HG03439 (cell line): ENCODE data around the gene ZNF444.
"Not testable (repeated sequence)": the region's sequence is repeated elsewhere in the genome, so short reads cannot be mapped to it uniquely, and the experiment has no call there.

Experiments used
- ATAC-seq: cut with Tn5 transposase; IDR thresholded peaks from one replicate; pipeline ENCODE4 v1.9.1; 2021; ENCODE audit warnings: mild to moderate bottlenecking, moderate library complexity; ENCODE audit not compliant: unreplicated experiment

Gene ZNF444

DNA sequence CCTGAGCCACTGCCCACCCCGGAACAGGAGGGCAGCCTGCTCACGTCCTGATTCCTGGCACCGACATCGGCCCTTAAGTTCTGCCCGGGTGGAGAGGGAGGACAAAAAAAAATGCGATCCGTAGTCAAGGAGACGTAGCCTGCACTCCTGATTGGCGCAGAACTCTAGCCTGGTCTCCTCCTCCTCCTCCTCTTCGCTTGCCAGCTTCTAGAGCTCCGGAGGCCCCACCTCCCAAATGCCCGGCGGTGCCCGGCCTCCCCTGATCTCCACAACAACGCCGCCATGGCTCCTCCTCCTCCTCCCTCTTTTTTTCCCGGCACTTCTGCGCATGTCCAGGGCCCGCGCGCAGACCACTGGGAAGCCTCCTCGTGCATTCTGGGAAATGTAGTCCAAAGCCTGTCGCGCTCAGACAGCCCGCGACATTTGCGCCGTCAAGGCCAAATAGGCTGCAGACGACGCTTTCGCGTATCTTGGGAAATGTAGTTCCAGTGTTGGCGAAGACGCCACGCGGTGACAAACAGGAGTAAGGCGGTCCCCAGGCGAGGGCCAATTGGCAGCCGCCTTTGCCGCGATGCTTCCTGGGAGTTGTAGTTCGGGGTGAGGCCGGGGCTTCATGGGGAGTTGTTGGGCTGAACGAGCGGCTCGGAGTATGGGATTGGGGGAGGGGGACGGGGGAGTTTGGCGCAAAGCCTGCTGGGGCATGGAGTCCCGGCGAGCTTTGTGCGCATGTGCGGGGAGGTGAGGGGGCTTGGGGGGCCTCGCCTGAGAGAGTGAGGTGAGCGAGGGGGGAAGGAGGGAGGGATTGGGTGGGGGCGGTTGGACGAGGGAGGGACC is at the start of gene ZNF444:
ZNF444 (plus strand) TSS at position 705 of the 834 bp plus-strand sequence. CDS start 5,625 bp downstream, outside the sequence.
- ATAC-seq: peak; percentile 91

GRCh38 chr19:56091751-56092546 is 49.1 kb upstream of the ZNF444 start:
- ATAC-seq: no peak

DNA sequence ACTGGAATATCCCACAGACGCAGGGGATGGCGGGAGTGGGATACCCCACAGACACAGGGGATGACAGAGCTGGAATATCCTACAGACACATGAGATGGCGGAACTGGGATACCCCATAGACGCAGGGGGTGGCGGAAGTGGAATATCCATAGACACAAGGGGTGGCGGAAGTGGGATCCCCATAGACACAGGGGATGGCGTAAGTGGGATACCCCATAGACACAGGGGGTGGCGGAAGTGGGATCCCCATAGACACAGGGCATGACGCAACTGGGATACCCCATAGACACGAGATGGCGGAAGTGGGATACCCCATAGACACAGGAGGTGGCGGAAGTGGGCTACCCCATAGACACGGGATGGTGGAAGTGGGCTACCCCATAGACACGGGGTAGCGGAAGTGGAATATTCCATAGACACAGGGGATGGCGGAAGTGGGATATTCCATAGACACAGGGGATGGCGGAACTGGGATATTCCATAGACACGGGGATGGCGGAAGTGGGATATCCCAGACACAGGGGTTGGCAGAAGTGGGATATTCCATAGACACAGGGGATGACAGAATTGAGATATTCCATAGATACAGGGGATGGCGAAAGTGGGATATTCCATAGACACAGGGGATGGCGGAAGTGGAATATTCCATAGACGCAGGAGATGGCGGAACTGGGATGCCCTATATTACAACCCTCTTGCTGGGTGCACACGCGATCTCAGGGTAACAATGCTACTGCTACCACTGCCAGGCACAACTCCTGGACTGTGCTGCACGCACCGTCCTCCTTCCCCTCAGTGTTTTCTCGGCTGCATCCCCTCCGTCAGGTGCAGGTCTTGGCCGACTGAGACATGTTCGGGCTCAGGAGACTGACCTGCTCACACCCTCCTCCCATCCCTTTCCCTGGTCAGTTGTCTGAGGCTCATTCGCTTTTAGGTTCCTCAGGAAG is 48.1 kb upstream of the ZNF444 start:
- ATAC-seq: no peak

- no peak for ATAC-seq
These were observed 46.6 kb upstream of the ZNF444 start for GRCh38 chr19:56094449-56094848.

GRCh38 chr19:56096665-56097064 is 44.4 kb upstream of the ZNF444 start:
- ATAC-seq: no peak

- ATAC-seq: no peak
These were observed 43.8 kb upstream of the ZNF444 start for GRCh38 chr19:56097306-56097705.

DNA sequence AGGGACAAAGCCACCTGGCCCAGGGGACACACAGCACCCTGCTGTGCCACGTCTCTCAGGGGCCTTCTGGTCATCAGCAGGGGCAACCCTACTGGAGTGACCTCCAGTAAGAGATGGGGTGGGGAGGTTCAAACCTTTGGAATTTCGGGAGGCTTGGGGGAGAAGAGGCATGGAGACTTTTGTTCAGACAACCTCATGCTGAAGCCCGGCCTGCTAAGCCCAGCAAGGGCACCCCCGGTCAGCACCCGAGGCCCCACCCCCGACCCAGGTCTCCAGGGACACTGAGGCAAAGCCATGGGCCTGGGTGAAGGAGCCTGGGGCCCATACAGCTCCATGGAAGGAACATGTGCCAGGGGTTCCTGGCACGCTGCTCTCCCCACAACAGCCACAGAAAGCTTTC is 43.3 kb upstream of the ZNF444 start:
- no peak for ATAC-seq

DNA sequence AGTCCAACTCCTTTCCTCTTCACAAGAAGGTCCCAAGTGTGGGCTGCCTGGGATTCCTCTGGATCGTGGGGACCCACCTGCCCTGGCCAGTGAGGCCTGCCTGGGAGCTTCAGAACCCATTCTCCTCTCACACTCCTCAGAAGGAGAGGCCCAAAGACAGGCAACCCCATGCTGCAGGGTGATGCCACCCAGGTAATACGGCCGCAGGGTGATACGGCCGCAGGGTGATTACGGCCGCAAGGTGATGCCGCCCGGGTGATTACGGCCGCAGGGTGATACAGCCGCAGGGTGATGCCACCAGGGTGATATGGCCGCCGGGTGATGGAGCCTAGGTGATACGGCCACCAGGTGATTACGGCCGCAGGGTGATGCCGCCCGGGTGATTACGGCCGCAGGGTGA is 42.9 kb upstream of the ZNF444 start:
- not testable (repeated sequence) for ATAC-seq

GRCh38 chr19:56098731-56099568 is 42.1 kb upstream of the ZNF444 start:
- no peak for ATAC-seq

DNA sequence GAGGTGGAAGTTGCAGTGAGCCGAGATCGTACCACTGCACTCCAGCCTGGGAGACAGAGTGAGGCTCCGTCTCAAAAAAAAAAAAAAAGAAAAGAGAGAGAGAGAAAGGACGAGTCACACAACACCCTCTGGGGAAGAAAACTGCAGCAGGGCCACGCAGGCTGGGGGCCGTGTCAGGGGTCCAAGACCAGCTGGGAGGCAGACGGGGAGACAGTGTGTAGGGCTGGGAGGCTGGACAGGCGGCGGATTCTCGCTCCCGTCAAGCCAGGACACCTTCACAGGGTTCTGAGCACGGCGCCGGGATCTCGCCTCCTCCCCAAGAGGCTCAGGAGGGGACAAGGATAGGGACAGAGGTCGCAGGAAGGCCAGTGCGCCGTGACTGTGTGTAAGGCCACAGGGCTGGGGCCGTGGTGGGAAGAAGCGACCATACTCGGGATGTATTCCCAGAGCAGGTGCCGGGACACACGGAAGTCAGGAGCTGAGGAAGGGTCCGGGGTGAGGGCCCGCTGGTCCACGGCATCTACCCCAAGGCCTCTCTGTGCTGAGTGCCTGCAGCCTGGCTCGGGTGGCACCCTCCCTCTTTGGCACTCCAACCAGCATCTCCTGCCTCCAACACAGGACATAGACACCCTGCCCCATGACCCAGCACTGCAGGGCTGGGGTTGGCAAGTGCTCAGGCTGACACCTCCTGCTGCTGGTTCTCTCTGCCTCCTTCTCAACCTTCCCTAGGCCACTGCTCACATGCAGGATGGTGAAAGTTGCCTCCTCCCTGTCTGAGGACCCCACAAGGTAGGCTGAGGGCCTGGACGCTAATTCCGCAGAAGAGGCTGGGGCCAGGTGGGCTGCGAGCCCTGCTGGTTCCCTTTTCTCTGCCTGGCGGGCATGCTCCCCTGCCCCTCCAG is 41.2 kb upstream of the ZNF444 start:
- ATAC-seq: no peak

GRCh38 chr19:56101095-56101494 is 40.0 kb upstream of the ZNF444 start:
- ATAC-seq: no peak

DNA sequence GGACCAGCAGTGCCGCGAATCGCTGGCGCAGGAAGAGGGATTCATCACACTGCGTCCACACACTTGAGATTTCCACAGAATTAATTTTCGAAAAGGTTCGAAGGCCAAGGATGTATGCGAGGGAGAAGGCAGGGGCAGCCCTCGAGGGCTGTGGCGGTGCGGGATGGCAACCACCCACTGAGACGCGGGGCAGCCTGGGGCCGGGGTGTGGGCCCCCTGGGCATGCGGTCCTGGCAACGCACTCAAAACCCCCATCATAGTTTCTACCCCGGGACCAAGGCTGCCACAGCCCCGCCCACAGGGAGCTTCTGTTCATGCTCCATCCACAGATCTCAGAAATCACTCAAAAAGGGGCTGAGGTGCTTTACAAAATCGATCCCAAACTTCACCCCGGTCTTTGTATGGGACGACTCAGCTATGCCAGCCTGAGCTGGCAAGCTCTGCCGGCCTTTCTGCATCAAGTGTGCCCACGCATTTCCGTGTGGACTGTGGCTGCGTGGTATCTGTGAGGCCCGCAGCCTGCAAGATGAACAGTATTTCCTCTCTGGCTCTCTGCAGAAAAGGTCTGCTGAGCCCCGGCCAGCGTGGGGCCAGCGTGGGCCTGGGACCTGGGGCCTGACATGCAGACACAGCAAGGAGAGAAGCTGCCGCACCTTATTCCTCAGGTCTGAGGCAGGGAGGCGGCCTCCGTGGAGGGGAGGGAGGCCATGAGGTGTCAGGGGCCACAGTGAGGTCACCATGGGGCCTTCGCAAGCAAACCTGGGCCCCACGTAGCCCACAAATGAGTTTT is 39.1 kb upstream of the ZNF444 start:
- ATAC-seq: no peak

DNA sequence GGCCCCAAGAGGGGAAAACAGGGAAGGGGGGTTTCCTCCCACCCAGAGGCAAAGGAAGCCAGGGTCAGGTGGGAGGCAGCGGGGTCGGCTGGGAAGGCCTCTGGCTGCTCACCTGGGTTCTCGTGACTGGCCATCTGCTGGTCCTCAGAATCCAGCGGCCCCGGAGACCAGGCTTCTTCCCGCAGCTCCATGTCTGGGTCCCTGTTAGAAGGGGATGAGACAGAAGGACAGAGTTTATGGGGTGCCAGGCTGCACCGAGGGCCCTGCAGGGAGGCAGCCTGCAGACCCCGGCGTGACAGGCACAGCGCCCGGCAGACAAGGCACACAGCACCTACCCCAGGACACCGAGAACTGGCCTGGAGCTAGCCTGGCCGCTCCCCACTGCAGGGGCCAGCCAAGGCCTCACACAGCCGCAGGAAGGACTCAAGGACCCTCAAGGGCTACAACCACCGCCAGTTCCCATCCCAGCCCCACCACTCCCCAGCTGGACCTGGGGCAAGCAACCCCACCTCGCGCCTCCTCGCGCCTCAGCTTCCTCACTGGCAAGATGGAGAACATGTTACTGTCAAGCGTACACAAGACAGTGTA is 38.0 kb upstream of the ZNF444 start:
- ATAC-seq: no peak

GRCh38 chr19:56104423-56104822 is 36.7 kb upstream of the ZNF444 start:
- no peak for ATAC-seq

- ATAC-seq: no peak
These were observed 35.9 kb upstream of the ZNF444 start for GRCh38 chr19:56105090-56105701.

DNA sequence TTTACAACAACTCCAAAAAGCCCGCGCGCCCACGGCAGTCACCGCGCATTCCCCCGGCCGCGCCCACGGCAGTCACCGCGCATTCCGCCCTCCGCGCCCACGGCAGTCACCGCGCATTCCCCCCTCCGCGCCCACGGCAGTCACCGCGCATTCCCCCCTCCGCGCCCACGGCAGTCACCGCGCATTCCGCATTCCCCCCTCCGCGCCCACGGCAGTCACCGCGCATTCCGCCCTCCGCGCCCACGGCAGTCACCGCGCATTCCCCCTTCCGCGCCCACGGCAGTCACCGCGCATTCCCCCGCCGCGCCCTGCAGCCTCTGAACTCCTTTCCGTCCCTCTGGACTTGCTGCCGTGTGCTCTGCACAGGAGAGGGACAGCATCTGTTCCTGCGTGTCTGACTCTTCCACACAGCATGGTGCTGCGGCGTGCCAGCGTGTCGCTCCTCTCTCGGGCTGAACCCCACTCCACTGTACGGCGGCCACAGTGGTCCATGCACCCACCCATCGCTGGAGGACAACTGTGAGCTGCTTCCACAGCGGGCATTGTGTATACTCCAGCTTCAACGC is 35.2 kb upstream of the ZNF444 start:
- ATAC-seq: not testable (repeated sequence)

DNA sequence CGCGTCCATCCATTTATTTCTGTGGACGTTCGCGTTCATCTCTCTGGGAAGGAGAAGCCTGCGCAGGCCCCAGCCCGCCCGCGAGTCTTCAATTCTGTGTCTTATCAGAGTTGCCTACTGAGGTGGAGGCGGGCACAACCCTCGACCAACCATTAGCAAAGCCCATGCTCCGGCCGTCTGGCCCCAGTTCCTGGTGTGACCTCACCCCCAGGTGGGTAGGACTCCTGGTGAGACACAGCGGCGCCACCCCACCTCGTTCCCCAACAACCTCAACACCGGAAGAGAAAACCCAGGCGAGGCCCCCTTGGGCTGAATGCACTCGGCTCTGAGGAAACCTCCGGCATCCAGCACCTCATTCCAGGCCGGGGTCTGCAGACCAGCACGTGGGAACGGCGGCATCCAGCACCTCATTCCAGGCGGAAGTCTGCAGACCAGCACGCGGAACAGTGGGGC is 34.7 kb upstream of the ZNF444 start:
- no peak for ATAC-seq
